ENCODE measurements around the gene NOL9. TPM values are rescaled to one million over a fixed set of nuclear protein-coding genes. Genes with fewer than 3 reads are reported as not detected.

Gene NOL9
- total and polyA plus RNA-seq, 10 of the 15 experiments (the other 5 are each of a cell fraction or from before 2014, with no cell fraction given) = 3.9 to 35.9 (median 23.0) TPM

- intact Hi-C loops (cut with micrococcal nuclease; ENCODE audit: unreplicated experiment) = no loop called here
Observed at GRCh38 chr1:6587261-6588005, 33.1 kb upstream of the NOL9 start.

GRCh38 chr1:6586404-6586816, 32.1 kb upstream of the NOL9 start:
- in situ Hi-C loops (cut with MboI) (no loop called here), intact Hi-C loops (cut with micrococcal nuclease; ENCODE audit: unreplicated experiment) (no loop called here)
- no peak for ATAC-seq
- H3K79me2 ChIP-seq (ENCODE audit: control insufficient read depth, insufficient read depth, low read length) = peaks cover 7% of the 10 kb centered on the region
- no peak overlapping the region for H3K27ac ChIP-seq (ENCODE audit: control insufficient read depth, insufficient read depth)
- H2AFZ ChIP-seq (ENCODE audit: control insufficient read depth, low read depth, low read length) = no peak overlapping the region
- ChIA-PET POLR2A (no interaction called here), RAD21 (ENCODE audit: unreplicated experiment) (no interaction called here), SMC1A (ENCODE audit: uncharacterized antibody, unreplicated experiment) (no interaction called here), CTCF (no interaction called here)
- H3K9me3 ChIP-seq (replicated peaks; ENCODE audit: control insufficient read depth, insufficient read depth, low read length) = no peaks in the 10 kb centered on the region
- no peak overlapping the region for H3K4me2 ChIP-seq (ENCODE audit: control insufficient read depth, insufficient read depth)
- H3K4me3 ChIP-seq = no peak overlapping the region
- H4K20me1 ChIP-seq (ENCODE audit: control insufficient read depth, insufficient read depth) = no peaks in the 10 kb centered on the region
- DNase-seq (ENCODE audit: low read depth, low spot score) = no peak
- H3K27me3 ChIP-seq (replicated peaks in 1 of 2; ENCODE audit: control insufficient read depth in 2 of 2, insufficient read depth in 2 of 2, low read length in 1 of 2) = no peaks in the 10 kb centered on the region
- H3K36me3 ChIP-seq (ENCODE audit: control insufficient read depth in 2 of 2, insufficient read depth in 2 of 2, low read length in 1 of 2) = peaks cover 7 to 10% of the 10 kb centered on the region in 2 experiments; a peak in 3 of 4 replicates
- no peak overlapping the region for H3K9ac ChIP-seq (ENCODE audit: control insufficient read depth, insufficient read depth, low read length)
- no peak for FAIRE-seq
- BruUV-seq (replicated peaks) = no TSS peak
- H3K4me1 ChIP-seq (ENCODE audit: control insufficient read depth, insufficient read depth, low read length) = peaks cover 8% of the 10 kb centered on the region
- WGBS (ENCODE audit: insufficient coverage, insufficient replicate concordance, low lambda C conversion rate, missing lambda C conversion rate) = 89% methylated on average over 11 of the region's 11 CpGs
- TF ChIP-seq FOXM1 (IDR thresholded peaks at IDR 0.05; ENCODE audit: low read depth, low read length) (no peak), ZNF687 (IDR thresholded peaks at IDR 0.05) (no peak), SUPT20H (IDR thresholded peaks at IDR 0.05; ENCODE audit: borderline replicate concordance, control insufficient read depth, low read depth, low read length) (no peak), CHD4 (IDR thresholded peaks at IDR 0.05) (no peak), SUZ12 (IDR thresholded peaks at IDR 0.05; ENCODE audit: unreplicated experiment) (no peak), MEF2A (IDR thresholded peaks at IDR 0.05; ENCODE audit: insufficient read depth, low read depth, low read length) (no peak), RCOR1 (conservative IDR thresholded peaks at IDR 0.05; ENCODE audit: low read depth, low read length) (no peak), BCL3 (IDR thresholded peaks at IDR 0.05; ENCODE audit: borderline replicate concordance, insufficient read depth, low read depth, low read length, poor library complexity, severe bottlenecking) (no peak), KAT2A (conservative IDR thresholded peaks at IDR 0.05; ENCODE audit: control insufficient read depth, low read depth, low read length) (no peak)

More at GRCh38 chr1:6587261-6588005, 33.1 kb upstream of the NOL9 start:
- WGBS (ENCODE audit: insufficient coverage, insufficient replicate concordance, low lambda C conversion rate, missing lambda C conversion rate) = 39% methylated on average over 13 of the region's 13 CpGs
- no peak overlapping the region for H3K4me2 ChIP-seq (ENCODE audit: control insufficient read depth, insufficient read depth)
- no peaks in the 10 kb centered on the region for H4K20me1 ChIP-seq (ENCODE audit: control insufficient read depth, insufficient read depth)
- peaks cover 3% of the 10 kb centered on the region for H3K79me2 ChIP-seq (ENCODE audit: control insufficient read depth, insufficient read depth, low read length)
- no peaks in the 10 kb centered on the region for H3K9me3 ChIP-seq (replicated peaks; ENCODE audit: control insufficient read depth, insufficient read depth, low read length)
- TF ChIP-seq STAT3 (IDR thresholded peaks at IDR 0.05; ENCODE audit: low read depth, low read length) = no peak
- TF ChIP-seq POLR2A (IDR thresholded peaks at IDR 0.05; ENCODE audit: low read depth, low read length) = peak; percentile 7
- CTCF ChIA-PET = interaction anchor here (0.5 kb wide), 1 partner anchor 24 kb away, joined by 4 read pairs; no protein-coding TSS in a partner anchor
- DNase-seq (ENCODE audit: low read depth, low spot score) (no peak), ATAC-seq (no peak), FAIRE-seq (no peak)
- in situ Hi-C loops (cut with MboI) = no loop called here
- RAD21 ChIA-PET (ENCODE audit: unreplicated experiment) = no interaction called here
- H3K27me3 ChIP-seq (replicated peaks in 1 of 2; ENCODE audit: control insufficient read depth in 2 of 2, insufficient read depth in 2 of 2, low read length in 1 of 2) = no peaks in the 10 kb centered on the region
- H3K27ac ChIP-seq (ENCODE audit: control insufficient read depth, insufficient read depth) = no peak overlapping the region
- H3K9ac ChIP-seq (ENCODE audit: control insufficient read depth, insufficient read depth, low read length) = no peak overlapping the region
- H2AFZ ChIP-seq (ENCODE audit: control insufficient read depth, low read depth, low read length) = no peak overlapping the region
- no peaks in the 10 kb centered on the region; the same call in 1 of the 2 replicates for H3K4me1 ChIP-seq (ENCODE audit: control insufficient read depth, insufficient read depth, low read length)
- SMC1A ChIA-PET (ENCODE audit: uncharacterized antibody, unreplicated experiment) = no interaction called here
- no peak overlapping the region for H3K4me3 ChIP-seq
- POLR2A ChIA-PET = interaction anchor here (1.1 kb wide), 1 partner anchor 13 kb away, joined by 3 read pairs; no protein-coding TSS in a partner anchor
- H3K36me3 ChIP-seq (ENCODE audit: control insufficient read depth in 2 of 2, insufficient read depth in 2 of 2, low read length in 1 of 2) = peaks cover 7 to 10% of the 10 kb centered on the region in 2 experiments; a peak in 3 of 4 replicates
- no TSS peak for BruUV-seq (replicated peaks)
